ENCODE data around the gene KRT84. TPM values are rescaled to one million over a fixed set of nuclear protein-coding genes. Genes with fewer than 3 reads are reported as not detected.
A peak's percentile ranks its signal among the peaks of the same experiment; 100 is the strongest.

The KRT84 gene
- total RNA-seq, 3 donors from 2014 or later (not counting 1 experiment from before 2014, with no cell fraction given): not detected

DNA sequence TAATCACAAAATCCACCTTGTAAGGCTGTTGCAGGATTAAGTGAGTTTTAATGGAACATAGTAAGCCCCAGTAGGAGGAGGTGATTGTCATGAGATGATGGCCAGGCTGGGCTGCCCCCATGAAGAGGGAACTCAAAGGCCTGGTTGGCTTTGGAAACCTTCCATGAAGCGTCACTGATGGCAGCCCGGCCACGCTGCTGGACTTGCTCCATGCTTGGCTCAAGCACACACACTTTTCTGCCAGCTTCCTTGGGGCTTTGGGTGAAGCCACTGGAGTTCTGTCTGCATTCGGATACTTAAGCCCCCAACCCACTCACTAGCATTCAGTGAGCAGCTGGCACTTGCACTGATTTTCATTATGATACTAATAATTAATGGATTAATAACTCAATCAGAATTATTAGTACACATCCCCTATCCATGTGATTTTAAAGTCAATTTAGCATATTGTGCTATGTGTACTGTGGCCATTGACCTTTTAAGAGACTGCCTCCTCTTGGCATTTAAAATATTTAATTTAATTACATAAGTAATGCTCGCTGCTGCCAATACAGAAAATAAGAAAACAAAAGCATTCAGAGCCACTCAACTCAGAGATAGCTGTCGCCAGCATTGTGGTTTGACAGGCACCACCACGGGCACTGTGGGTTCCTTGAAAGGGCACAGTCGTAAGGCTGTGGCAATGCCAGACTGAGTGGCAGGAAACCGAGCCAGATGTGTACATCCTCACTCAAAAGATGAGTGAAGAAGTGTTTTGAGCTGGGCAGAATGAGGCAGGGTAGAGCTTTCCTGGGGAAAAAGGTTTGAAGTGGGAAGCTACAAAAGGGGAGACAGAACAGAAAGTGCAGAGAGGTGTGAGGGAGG lies 34.0 kb downstream of the KRT84 start:
- Histone ChIP-seq H3K27ac (ENCODE audit: low read length) (no peak overlapping the region), H3K9me3 (ENCODE audit: control insufficient read depth, insufficient read depth, low read length) (no peaks in the 10 kb centered on the region), H3K27me3 (ENCODE audit: control insufficient read depth, insufficient read depth, low read length) (peaks cover 53% of the 10 kb centered on the region), H3K4me1 (ENCODE audit: control insufficient read depth, insufficient read depth, low read length) (peaks cover 25% of the 10 kb centered on the region), H3K4me3 (ENCODE audit: low read length) (no peak overlapping the region), H3K36me3 (ENCODE audit: control insufficient read depth, insufficient read depth, low read length) (no peaks in the 10 kb centered on the region)
- no peaks in the 10 kb centered on the region for H3K36me3 Mint-ChIP-seq
- peak overlapping the region in 1 of 2 donors; percentile 56 for H3K27ac Mint-ChIP-seq
- DNase-seq (peak; percentile 73 to 84), ATAC-seq (peak; percentile 86 to 99 (median 93))
- intact Hi-C loops (cut with micrococcal nuclease): loop anchor here (5.0 to 10.0 kb wide), 2 partner anchors 47 to 216 kb away; no protein-coding TSS in a partner anchor
- 39% methylated on average over 9 of the region's 9 CpGs for WGBS (ENCODE audit: insufficient coverage)
- no peaks in the 10 kb centered on the region for H3K9me3 Mint-ChIP-seq
- H3K4me3 Mint-ChIP-seq: peak overlapping the region; percentile 63
- H3K27me3 Mint-ChIP-seq (ENCODE audit: low read depth in 2 of 2): peaks cover 45 to 55% of the 10 kb centered on the region in 2 donors
- peaks cover 22 to 35% of the 10 kb centered on the region in 2 donors for H3K4me1 Mint-ChIP-seq
- TF ChIP-seq, protein P1, sequence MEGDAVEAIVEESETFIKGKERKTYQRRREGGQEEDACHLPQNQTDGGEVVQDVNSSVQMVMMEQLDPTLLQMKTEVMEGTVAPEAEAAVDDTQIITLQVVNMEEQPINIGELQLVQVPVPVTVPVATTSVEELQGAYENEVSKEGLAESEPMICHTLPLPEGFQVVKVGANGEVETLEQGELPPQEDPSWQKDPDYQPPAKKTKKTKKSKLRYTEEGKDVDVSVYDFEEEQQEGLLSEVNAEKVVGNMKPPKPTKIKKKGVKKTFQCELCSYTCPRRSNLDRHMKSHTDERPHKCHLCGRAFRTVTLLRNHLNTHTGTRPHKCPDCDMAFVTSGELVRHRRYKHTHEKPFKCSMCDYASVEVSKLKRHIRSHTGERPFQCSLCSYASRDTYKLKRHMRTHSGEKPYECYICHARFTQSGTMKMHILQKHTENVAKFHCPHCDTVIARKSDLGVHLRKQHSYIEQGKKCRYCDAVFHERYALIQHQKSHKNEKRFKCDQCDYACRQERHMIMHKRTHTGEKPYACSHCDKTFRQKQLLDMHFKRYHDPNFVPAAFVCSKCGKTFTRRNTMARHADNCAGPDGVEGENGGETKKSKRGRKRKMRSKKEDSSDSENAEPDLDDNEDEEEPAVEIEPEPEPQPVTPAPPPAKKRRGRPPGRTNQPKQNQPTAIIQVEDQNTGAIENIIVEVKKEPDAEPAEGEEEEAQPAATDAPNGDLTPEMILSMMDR (IDR thresholded peaks at IDR 0.05): no peak

DNA sequence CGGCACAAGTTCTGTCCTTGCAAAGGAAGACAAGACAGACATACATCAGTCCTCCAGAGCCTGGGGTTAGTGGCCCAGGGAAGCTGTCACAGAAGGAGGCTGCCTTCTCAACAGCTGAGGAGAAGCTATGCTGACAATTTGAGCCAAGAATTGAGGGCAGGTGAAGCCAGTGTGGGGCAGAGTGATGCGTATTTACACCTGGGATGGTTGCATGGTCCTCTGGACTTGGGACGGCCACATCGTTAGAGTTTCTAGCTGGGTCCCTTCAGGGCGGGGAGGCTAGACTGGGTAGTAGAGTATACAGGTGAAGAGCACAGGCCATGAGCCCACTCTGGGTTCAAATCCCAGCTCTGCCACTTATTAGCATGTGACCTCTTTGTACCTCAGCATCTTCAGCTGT lies 34.7 kb downstream of the KRT84 start:
- H3K36me3 ChIP-seq (ENCODE audit: control insufficient read depth, insufficient read depth, low read length): no peaks in the 10 kb centered on the region
- Mint-ChIP-seq H3K4me1 (peaks cover 22 to 35% of the 10 kb centered on the region in 2 donors), H3K36me3 (no peaks in the 10 kb centered on the region), H3K27ac (no peak overlapping the region), H3K27me3 (ENCODE audit: low read depth in 2 of 2) (peaks cover 48 to 62% of the 10 kb centered on the region in 2 donors), H3K4me3 (peak overlapping the region; percentile 17), H3K9me3 (no peaks in the 10 kb centered on the region)
- H3K27me3 ChIP-seq (ENCODE audit: control insufficient read depth, insufficient read depth, low read length): peaks cover 54% of the 10 kb centered on the region
- no peak overlapping the region for H3K4me3 ChIP-seq (ENCODE audit: low read length)
- ATAC-seq (no peak), DNase-seq (no peak)
- 100% methylated on average over 5 of the region's 5 CpGs for WGBS (ENCODE audit: insufficient coverage)
- TF ChIP-seq, protein P1 (IDR thresholded peaks at IDR 0.05): no peak
- no peaks in the 10 kb centered on the region for H3K9me3 ChIP-seq (ENCODE audit: control insufficient read depth, insufficient read depth, low read length)
- H3K27ac ChIP-seq (ENCODE audit: low read length): no peak overlapping the region
- H3K4me1 ChIP-seq (ENCODE audit: control insufficient read depth, insufficient read depth, low read length): peaks cover 25% of the 10 kb centered on the region
- intact Hi-C loops (cut with micrococcal nuclease): loop anchor here (5.0 to 10.0 kb wide), 2 partner anchors 46 to 217 kb away; no protein-coding TSS in a partner anchor

DNA sequence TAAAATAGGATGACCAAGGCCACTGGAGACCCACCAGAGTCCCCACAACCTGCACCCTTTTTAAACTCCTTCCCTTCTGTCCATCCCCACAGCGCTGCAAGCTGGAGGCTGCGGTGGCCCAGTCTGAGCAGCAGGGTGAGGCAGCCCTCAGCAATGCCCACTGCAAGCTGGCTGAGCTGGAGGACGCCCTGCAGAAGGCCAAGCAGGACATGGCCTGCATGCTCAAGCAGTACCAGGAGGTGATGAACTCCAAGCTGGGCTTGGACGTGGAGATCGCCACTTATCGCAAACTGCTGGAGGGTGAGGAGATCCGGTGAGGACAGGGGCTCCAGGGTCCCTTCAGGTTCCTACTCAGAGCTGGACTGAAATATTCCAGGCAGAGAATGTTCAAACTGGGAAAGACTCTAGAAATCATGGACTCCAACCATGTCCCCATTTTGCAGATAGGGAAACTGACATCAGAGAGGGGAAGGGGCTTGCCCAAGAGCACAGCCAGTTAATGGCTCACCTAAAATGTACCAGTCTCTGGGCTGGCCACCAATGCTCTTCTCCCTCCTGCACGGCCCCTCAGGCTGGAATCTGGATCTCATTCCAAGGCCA lies 35.3 kb downstream of the KRT84 start:
- H3K27ac Mint-ChIP-seq: no peak overlapping the region
- peaks cover 50% of the 10 kb centered on the region for H3K27me3 ChIP-seq (ENCODE audit: control insufficient read depth, insufficient read depth, low read length)
- intact Hi-C loops (cut with micrococcal nuclease): loop anchor here (5.0 to 10.0 kb wide), 2 partner anchors 45 to 217 kb away; no protein-coding TSS in a partner anchor
- H3K4me1 Mint-ChIP-seq: peaks cover 22 to 35% of the 10 kb centered on the region in 2 donors
- ATAC-seq (no peak), DNase-seq (no peak)
- H3K27ac ChIP-seq (ENCODE audit: low read length): no peak overlapping the region
- no peak overlapping the region for H3K4me3 ChIP-seq (ENCODE audit: low read length)
- WGBS (ENCODE audit: insufficient coverage): 96% methylated on average over 8 of the region's 8 CpGs
- peaks cover 52 to 65% of the 10 kb centered on the region in 2 donors for H3K27me3 Mint-ChIP-seq (ENCODE audit: low read depth in 2 of 2)
- H3K36me3 Mint-ChIP-seq: no peaks in the 10 kb centered on the region
- H3K36me3 ChIP-seq (ENCODE audit: control insufficient read depth, insufficient read depth, low read length): no peaks in the 10 kb centered on the region
- peaks cover 25% of the 10 kb centered on the region for H3K4me1 ChIP-seq (ENCODE audit: control insufficient read depth, insufficient read depth, low read length)
- no peaks in the 10 kb centered on the region for H3K9me3 Mint-ChIP-seq
- no peaks in the 10 kb centered on the region for H3K9me3 ChIP-seq (ENCODE audit: control insufficient read depth, insufficient read depth, low read length)
- TF ChIP-seq, protein P1 (IDR thresholded peaks at IDR 0.05): no peak
- no peak overlapping the region for H3K4me3 Mint-ChIP-seq
